H9 (cell line): ENCODE data around the gene NLGN4X. TPM values are rescaled to one million over a fixed set of nuclear protein-coding genes. Genes with fewer than 3 reads are reported as not detected.

Experiments
- DNase-seq: peaks from one replicate; pipeline ENCODE4 v3.0.0-alpha.2; 2017
- H2AFZ ChIP-seq: one replicate; pipeline ENCODE4 v1.6.1; 2013; ENCODE audit warnings: mild to moderate bottlenecking, low read length, control low read depth, moderate library complexity
- H2AK5ac ChIP-seq: 2 replicates; pipeline ENCODE4 v1.6.1; 2013; ENCODE audit warnings: low read length, control low read depth, mixed read lengths; ENCODE audit not compliant: insufficient read length
- H2BK120ac ChIP-seq: one replicate; pipeline ENCODE4 v1.6.1; 2013; ENCODE audit warnings: low read depth, mild to moderate bottlenecking, low read length, control low read depth, inconsistent platforms; ENCODE audit not compliant: poor library complexity, severe bottlenecking
- H2BK12ac ChIP-seq: 2 replicates; pipeline ENCODE4 v1.6.1; 2013; ENCODE audit warnings: low read length, control low read depth, mixed read lengths, low read depth; ENCODE audit not compliant: insufficient read length
- H2BK15ac ChIP-seq: 2 replicates; pipeline ENCODE4 v1.6.1; 2013; ENCODE audit warnings: low read depth, low read length, control low read depth
- H2BK20ac ChIP-seq: one replicate; pipeline ENCODE4 v1.6.1; 2013; ENCODE audit warnings: low read depth, mild to moderate bottlenecking, low read length, control low read depth, inconsistent platforms; ENCODE audit not compliant: poor library complexity, severe bottlenecking
- H2BK5ac ChIP-seq: 2 replicates; pipeline ENCODE4 v1.6.1; 2013; ENCODE audit warnings: low read length, control low read depth, mixed read lengths; ENCODE audit not compliant: insufficient read length
- H3K14ac ChIP-seq: 2 replicates; pipeline ENCODE4 v1.6.1; 2013; ENCODE audit warnings: low read length, control low read depth; ENCODE audit not compliant: insufficient read depth
- H3K18ac ChIP-seq: 2 replicates; pipeline ENCODE4 v1.6.1; 2013; ENCODE audit warnings: low read depth, mild to moderate bottlenecking, mixed read lengths, low read length, control low read depth; ENCODE audit not compliant: insufficient read length
- H3K23ac ChIP-seq: 2 replicates; pipeline ENCODE4 v1.6.1; 2013; ENCODE audit warnings: low read length, control low read depth, mixed read lengths, low read depth; ENCODE audit not compliant: insufficient read length
- H3K23me2 ChIP-seq: 2 replicates; pipeline ENCODE4 v1.6.1; 2013; ENCODE audit warnings: low read depth, mild to moderate bottlenecking, mixed read lengths, low read length, control low read depth; ENCODE audit not compliant: insufficient read length, poor library complexity, severe bottlenecking
- H3K27ac ChIP-seq: 2 replicates; pipeline ENCODE4 v1.5.1; 2013; ENCODE audit warnings: low read length, control low read depth, mixed read lengths, low read depth; ENCODE audit not compliant: insufficient read length
- H3K27me3 ChIP-seq: 2 replicates; pipeline ENCODE4 v1.6.1; 2013; ENCODE audit warnings: low read length, control low read depth, inconsistent platforms; ENCODE audit not compliant: insufficient read depth
- H3K4ac ChIP-seq: 2 replicates; pipeline ENCODE4 v1.6.1; 2013; ENCODE audit warnings: low read depth, mild to moderate bottlenecking, control low read depth, inconsistent platforms, low read length, moderate library complexity
- H3K4me1 ChIP-seq: 2 replicates; pipeline ENCODE4 v1.6.1; 2013; ENCODE audit warnings: low read length, control low read depth, inconsistent platforms; ENCODE audit not compliant: insufficient read depth
- H3K4me2 ChIP-seq: 2 replicates; pipeline ENCODE4 v1.6.1; 2013; ENCODE audit warnings: low read length, control low read depth, mixed read lengths; ENCODE audit not compliant: insufficient read length, insufficient read depth
- H3K56ac ChIP-seq: 2 replicates; pipeline ENCODE4 v1.6.1; 2013; ENCODE audit warnings: low read depth, mild to moderate bottlenecking, mixed read lengths, low read length, control low read depth; ENCODE audit not compliant: insufficient read length
- H3K79me1 ChIP-seq: 2 replicates; pipeline ENCODE4 v1.6.1; 2013; ENCODE audit warnings: low read depth, mild to moderate bottlenecking, moderate library complexity, low read length, control low read depth, inconsistent platforms; ENCODE audit not compliant: insufficient read depth, poor library complexity, severe bottlenecking
- H3K79me2 ChIP-seq: 2 replicates; pipeline ENCODE4 v1.6.1; 2013; ENCODE audit warnings: low read length, control low read depth, inconsistent platforms; ENCODE audit not compliant: insufficient read depth
- H3K9ac ChIP-seq: 2 replicates; pipeline ENCODE4 v1.6.1; 2013; ENCODE audit warnings: low read length, control low read depth, mixed read lengths; ENCODE audit not compliant: insufficient read length; ENCODE audit errors: extremely low read depth
- H3K9me3 ChIP-seq: one replicate; pipeline ENCODE4 v1.6.1; 2013; ENCODE audit warnings: low read depth, low read length, inconsistent platforms; ENCODE audit not compliant: control insufficient read depth
- H3T11ph ChIP-seq: one replicate; pipeline ENCODE4 v1.6.1; 2013; ENCODE audit warnings: mild to moderate bottlenecking, low read length, control low read depth, inconsistent platforms
- H4K20me1 ChIP-seq: one replicate; pipeline ENCODE4 v1.6.1; 2013; ENCODE audit not compliant: control insufficient read depth, insufficient read length, insufficient read depth
- H4K5ac ChIP-seq: 2 replicates; pipeline ENCODE4 v1.6.1; 2013; ENCODE audit warnings: low read depth, mild to moderate bottlenecking, mixed read lengths, low read length, control low read depth; ENCODE audit not compliant: insufficient read length
- H4K8ac ChIP-seq: replicated peaks from 2 replicates; pipeline ENCODE4 v1.6.1; 2013; ENCODE audit warnings: low read length, control low read depth, mixed read lengths, low read depth; ENCODE audit not compliant: insufficient read length
- H4K91ac ChIP-seq: 2 replicates; pipeline ENCODE4 v1.6.1; 2013; ENCODE audit warnings: low read depth, mild to moderate bottlenecking, moderate library complexity, mixed read lengths, low read length, control low read depth; ENCODE audit not compliant: insufficient read length
- H3K27ac Mint-ChIP-seq, 3 experiments: 2 replicates in 2 of 3; 3 replicates in 1 of 3; pipeline ENCODE4 v1.8.0; 2020 to 2021; ENCODE audit warnings: mixed read lengths in 3 of 3, mild to moderate bottlenecking in 1 of 3, moderate library complexity in 1 of 3
- H3K27me3 Mint-ChIP-seq: 2 replicates; pipeline ENCODE4 v1.8.0; 2021; ENCODE audit warnings: low read depth, mild to moderate bottlenecking, moderate library complexity, mixed read lengths
- H3K36me3 Mint-ChIP-seq, 3 experiments: 2 replicates in 2 of 3; 3 replicates in 1 of 3; pipeline ENCODE4 v1.8.0; 2020 to 2021; ENCODE audit warnings: low read depth in 3 of 3, mixed read lengths in 3 of 3; ENCODE audit not compliant: insufficient read depth in 1 of 3
- H3K4me1 Mint-ChIP-seq, 2 experiments: 2 replicates each; pipeline ENCODE4 v1.8.0; 2020; ENCODE audit warnings: mixed read lengths in 2 of 2
- H3K4me3 Mint-ChIP-seq, 2 experiments: 2 replicates in 1 of 2; 3 replicates in 1 of 2; pipeline ENCODE4 v1.8.0; 2020 to 2021; ENCODE audit warnings: mild to moderate bottlenecking in 2 of 2, mixed read lengths in 2 of 2, moderate library complexity in 1 of 2
- H3K9me3 Mint-ChIP-seq, 2 experiments: 2 replicates in 1 of 2; 3 replicates in 1 of 2; pipeline ENCODE4 v1.8.0; 2020; ENCODE audit warnings: mild to moderate bottlenecking in 2 of 2, mixed read lengths in 2 of 2, moderate library complexity in 1 of 2
- CTCF ChIP-seq: fragments of 200-600 bp; sonication (generic); conservative IDR thresholded peaks from 3 replicates; pipeline ENCODE4 v1.8.0; 2021; ENCODE audit warnings: antibody characterized with exemption, mild to moderate bottlenecking
- WGBS: extraction: QIAGEN DNeasy Blood & Tissue Kit; methylation state at CpG from one replicate; pipeline ENCODE4 v1.1.7; 2013; ENCODE audit warnings: missing lambda C conversion rate, low lambda C conversion rate, mixed read lengths; ENCODE audit not compliant: insufficient read length; ENCODE audit errors: extremely low coverage; 5-methylcytosine and 5-hydroxymethylcytosine counted together
- total RNA-seq: library from RNA; stranded (reverse); gene quantifications from 2 replicates; pipeline ENCODE4 v1.2.1, GENCODE V29; 2021

The NLGN4X gene
- total RNA-seq, 1 experiment from 2014 or later, result 111 TPM

- no peak overlapping the region for H2BK12ac ChIP-seq
- H3K27me3 Mint-ChIP-seq, result no peaks in the 10 kb centered on the region
- H3K36me3 Mint-ChIP-seq, result peaks cover 0 to 33% (median 17%) of the 10 kb centered on the region in 3 experiments; a peak in 5 of 7 replicates
- H3K23ac ChIP-seq, result no peak overlapping the region
- H4K20me1 ChIP-seq, result no peaks in the 10 kb centered on the region
- H3K4me3 Mint-ChIP-seq, result no peak overlapping the region
- DNase-seq, result no peak
- no peak overlapping the region for H3K4ac ChIP-seq
- no peaks in the 10 kb centered on the region for H3K27me3 ChIP-seq
- H2BK15ac ChIP-seq, result no peak overlapping the region
- no peak overlapping the region for H4K5ac ChIP-seq
- no peak for TF ChIP-seq CTCF
- H2BK120ac ChIP-seq, result no peak overlapping the region
- peaks cover 28 to 42% of the 10 kb centered on the region in 2 experiments for H3K4me1 Mint-ChIP-seq
- no peak overlapping the region for H3K18ac ChIP-seq
- H3K9me3 Mint-ChIP-seq, result no peaks in the 10 kb centered on the region
- no peak overlapping the region for H4K91ac ChIP-seq
- H3K27ac Mint-ChIP-seq, result no peak overlapping the region
- peaks cover 12% of the 10 kb centered on the region; the same call in 1 of the 2 replicates for H3K79me2 ChIP-seq
- H2AFZ ChIP-seq, result no peak overlapping the region
- H2BK5ac ChIP-seq, result no peak overlapping the region
- H3K56ac ChIP-seq, result no peak overlapping the region
- H3K14ac ChIP-seq, result no peak overlapping the region
- H3K9me3 ChIP-seq, result no peaks in the 10 kb centered on the region
- H3K9ac ChIP-seq, result no peak overlapping the region
- H3K27ac ChIP-seq, result no peak overlapping the region
- H3K79me1 ChIP-seq, result peaks cover 3% of the 10 kb centered on the region
- H3K4me1 ChIP-seq, result peaks cover 3% of the 10 kb centered on the region; the same call in 1 of the 2 replicates
- H3K4me2 ChIP-seq, result no peak overlapping the region
- no peak overlapping the region for H3T11ph ChIP-seq
- H2AK5ac ChIP-seq, result no peak overlapping the region
- H4K8ac ChIP-seq, result no peak overlapping the region
- no peak overlapping the region for H2BK20ac ChIP-seq
- H3K23me2 ChIP-seq, result no peaks in the 10 kb centered on the region
- WGBS, result no CpG with 5 or more reads among the region's 1 CpG
Observed at GRCh38 chrX:5998456-5998855, 230.2 kb downstream of the NLGN4X start.
